Cardiac muscle cell (in vitro differentiated cells and primary cell): Measurements from ENCODE around the gene CHMP5. TPM values are rescaled to one million over a fixed set of nuclear protein-coding genes. Genes with fewer than 3 reads are reported as not detected.

Experiments used
- DNase-seq, 2 donors: peaks; one replicate each; pipeline versions ENCODE4 v3.0.0 to v3.0.0-alpha.2; 2010 to 2017; ENCODE audit warnings: low read depth in 1 of 2, low spot score in 1 of 2
- H3K27ac ChIP-seq: fragments of 200-600 bp; sonication (generic); 2 replicates; pipeline ENCODE4 v1.5.1; 2016
- H3K27me3 ChIP-seq: fragments of 200-600 bp; sonication (generic); 2 replicates; pipeline ENCODE4 v1.6.0; 2016; ENCODE audit warnings: control low read depth
- H3K36me3 ChIP-seq: fragments of 200-600 bp; sonication (generic); 2 replicates; pipeline ENCODE4 v1.5.1; 2016; ENCODE audit warnings: control low read depth
- H3K4me1 ChIP-seq: fragments of 200-600 bp; sonication (generic); 2 replicates; pipeline ENCODE4 v1.8.1; 2017; ENCODE audit warnings: low read depth, mild to moderate bottlenecking, mixed run types
- H3K4me3 ChIP-seq: fragments of 200-600 bp; sonication (generic); 2 replicates; pipeline ENCODE4 v1.5.1; 2016; ENCODE audit warnings: mild to moderate bottlenecking
- H3K9me3 ChIP-seq: fragments of 200-600 bp; sonication (generic); 2 replicates; pipeline ENCODE4 v1.5.1; 2017; ENCODE audit warnings: low read depth, mild to moderate bottlenecking, control low read depth
- CTCF ChIP-seq: IDR thresholded peaks from 2 replicates; pipeline ENCODE4 v1.5.1; 2012; ENCODE audit warnings: low read depth, mild to moderate bottlenecking, low read length
- polyA plus RNA-seq: library from polyadenylated mRNA; unstranded; fragments of >200 nt; fragmentation: Nextera tagmentation; extraction: Ambion mirVana; gene quantifications from 2 replicates; pipeline ENCODE4 v1.2.1, GENCODE V29; 2016
- total RNA-seq: library from RNA; depleted of rRNA; stranded (reverse); fragments of >200 nt; gene quantifications from 2 replicates; pipeline ENCODE4 v1.2.3, GENCODE V29; 2016

The CHMP5 gene
- total and polyA plus RNA-seq, 2 experiments from 2014 or later, result 75.5 to 99.5 TPM

DNA sequence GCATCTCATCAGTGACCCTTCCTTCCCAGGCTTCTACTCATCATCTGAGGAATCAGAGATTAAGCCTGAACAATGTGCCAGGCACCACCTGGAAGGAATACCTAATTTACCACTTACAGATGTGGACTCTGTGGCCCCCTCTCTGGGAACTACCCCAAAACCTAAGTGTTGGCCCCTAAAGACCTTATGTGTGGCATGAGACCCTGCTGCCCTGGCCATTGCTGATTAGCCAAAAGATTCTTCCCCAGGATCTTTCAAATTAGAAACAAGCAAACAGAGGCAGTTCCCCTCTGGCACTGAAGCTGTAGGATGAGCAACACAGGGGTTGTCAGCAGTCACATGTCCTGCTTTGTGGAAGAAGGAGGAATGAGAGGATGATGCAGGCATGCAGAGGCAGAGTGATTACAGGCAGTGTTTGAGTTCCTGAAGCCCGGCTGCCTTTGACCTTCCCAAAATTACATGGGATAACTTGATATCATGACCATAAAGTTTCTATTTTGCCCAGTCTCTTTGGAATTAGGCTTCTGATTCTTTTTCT lies 14.3 kb upstream of the CHMP5 start:
- H3K4me3 ChIP-seq, result no peak overlapping the region
- H3K9me3 ChIP-seq, result no peaks in the 10 kb centered on the region
- H3K27ac ChIP-seq, result no peak overlapping the region
- H3K36me3 ChIP-seq, result peaks cover 22% of the 10 kb centered on the region
- H3K4me1 ChIP-seq, result no peaks in the 10 kb centered on the region
- DNase-seq, result peak in 1 of 2 donors; percentile 44
- H3K27me3 ChIP-seq, result no peaks in the 10 kb centered on the region
- no peak for TF ChIP-seq CTCF

DNA sequence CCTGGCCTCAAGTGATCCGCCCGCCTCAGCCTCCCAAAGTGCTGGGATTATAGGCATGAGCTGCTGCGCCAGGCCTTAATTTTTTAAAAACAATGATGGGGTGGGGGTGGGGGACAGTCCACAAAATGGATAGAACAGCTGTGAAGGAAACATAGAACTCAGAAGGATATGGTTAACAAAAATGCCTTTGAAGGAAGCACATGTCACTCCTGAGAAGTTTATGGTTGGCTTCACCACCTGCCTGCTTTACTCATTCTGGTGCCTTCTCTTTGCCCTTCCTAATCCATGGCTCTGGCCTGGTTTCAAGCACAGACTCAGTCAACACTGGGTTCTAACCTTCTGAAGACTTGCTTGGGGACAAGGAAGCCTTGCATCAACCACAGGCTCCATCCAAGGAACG lies 10.6 kb upstream of the CHMP5 start:
- Histone ChIP-seq H3K27me3 (no peaks in the 10 kb centered on the region), H3K4me3 (no peak overlapping the region), H3K27ac (no peak overlapping the region), H3K4me1 (no peaks in the 10 kb centered on the region), H3K9me3 (no peaks in the 10 kb centered on the region), H3K36me3 (peaks cover 54% of the 10 kb centered on the region)
- DNase-seq, result no peak
- TF ChIP-seq CTCF, result no peak

GRCh38 chr9:33255014-33255413 lies 9.8 kb upstream of the CHMP5 start:
- no peaks in the 10 kb centered on the region for H3K4me1 ChIP-seq
- no peak overlapping the region for H3K4me3 ChIP-seq
- no peaks in the 10 kb centered on the region for H3K27me3 ChIP-seq
- H3K27ac ChIP-seq, result no peak overlapping the region
- H3K9me3 ChIP-seq, result no peaks in the 10 kb centered on the region
- no peak for TF ChIP-seq CTCF
- peaks cover 62% of the 10 kb centered on the region for H3K36me3 ChIP-seq
- DNase-seq, result no peak

GRCh38 chr9:33255471-33255870 lies 9.4 kb upstream of the CHMP5 start:
- Histone ChIP-seq H3K36me3 (peaks cover 67% of the 10 kb centered on the region), H3K9me3 (no peaks in the 10 kb centered on the region)
- TF ChIP-seq CTCF, result no peak

DNA sequence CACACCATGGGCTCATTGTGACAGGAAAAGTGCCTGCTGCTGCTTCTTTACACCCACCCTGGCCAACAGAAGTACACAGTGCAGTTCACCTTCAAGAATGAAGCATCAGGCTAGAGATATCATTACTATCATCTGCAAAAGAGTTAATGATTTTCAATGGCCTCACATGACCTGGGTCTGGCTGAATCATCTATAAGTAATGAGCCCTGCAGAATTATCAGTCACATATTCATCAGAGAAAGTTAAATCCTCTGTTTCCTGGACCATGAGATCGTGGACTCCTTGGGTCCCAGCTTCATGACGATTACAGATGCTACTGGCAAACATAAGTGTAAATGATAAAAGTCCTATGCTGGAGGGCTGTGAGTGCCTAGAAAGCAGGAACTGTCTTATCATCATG lies 8.6 kb upstream of the CHMP5 start:
- TF ChIP-seq CTCF, result no peak
- no peaks in the 10 kb centered on the region for H3K27me3 ChIP-seq
- no peaks in the 10 kb centered on the region for H3K4me1 ChIP-seq
- DNase-seq, result no peak
- no peak overlapping the region for H3K27ac ChIP-seq
- H3K4me3 ChIP-seq, result no peak overlapping the region
- no peaks in the 10 kb centered on the region for H3K9me3 ChIP-seq
- H3K36me3 ChIP-seq, result peaks cover 75% of the 10 kb centered on the region

More at GRCh38 chr9:33255471-33255870, 9.4 kb upstream of the CHMP5 start:
- Histone ChIP-seq H3K27ac (no peak overlapping the region), H3K4me3 (no peak overlapping the region), H3K27me3 (no peaks in the 10 kb centered on the region), H3K4me1 (no peaks in the 10 kb centered on the region)
- no peak for DNase-seq
